GM19025 (cell line): ENCODE measurements around the gene HES7.
"Not testable (repeated sequence)": the region's sequence is repeated elsewhere in the genome, so short reads cannot be mapped to it uniquely, and the experiment has no call there.

Experiments used
- ATAC-seq: cut with Tn5 transposase; IDR thresholded peaks from one replicate; pipeline ENCODE4 v1.9.1; 2021; ENCODE audit warnings: mild to moderate bottlenecking, low read depth, moderate library complexity; ENCODE audit not compliant: unreplicated experiment

HES7 gene

DNA sequence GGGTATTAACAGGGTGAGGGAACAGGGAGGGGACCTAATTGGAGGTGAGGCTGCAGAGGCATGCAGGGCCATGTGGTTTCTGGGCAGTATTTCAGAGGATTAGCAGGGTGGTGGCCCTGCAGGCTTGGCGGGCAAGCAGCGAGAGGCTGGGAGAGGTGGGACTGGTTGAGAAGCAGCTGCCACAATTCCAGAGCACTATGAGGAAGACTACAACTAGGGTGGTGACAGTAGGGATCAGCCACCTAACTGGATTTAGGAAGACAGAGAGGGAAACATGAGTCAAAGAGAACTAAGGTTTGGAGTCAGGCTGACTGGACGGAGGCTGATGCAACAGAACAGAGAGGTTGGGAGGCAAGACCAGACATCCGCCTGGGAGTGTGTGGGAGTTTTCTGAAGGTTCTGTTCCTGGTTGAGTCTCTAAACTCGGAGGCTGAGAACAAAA, 17.9 kb downstream of the HES7 start:
- ATAC-seq = no peak

DNA sequence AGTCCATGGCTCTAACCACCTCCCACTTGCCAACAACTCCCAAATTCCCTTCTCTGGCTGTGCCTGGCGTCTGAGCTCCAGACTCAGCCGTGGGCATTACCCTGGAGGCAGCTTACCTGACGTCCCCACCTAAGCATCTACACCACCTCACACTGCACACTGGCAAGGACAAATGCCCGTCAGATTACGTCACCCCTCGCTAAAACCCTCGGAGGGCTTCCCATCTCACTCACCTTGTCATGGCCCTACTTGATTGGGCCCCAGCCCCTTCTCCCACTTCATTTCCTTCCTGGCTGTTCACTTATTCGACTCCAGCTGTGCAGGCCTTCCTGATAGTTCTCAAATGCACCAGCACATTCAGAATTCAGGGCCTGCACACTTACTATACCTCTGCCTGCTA, 19.0 kb downstream of the HES7 start:
- no peak for ATAC-seq

DNA sequence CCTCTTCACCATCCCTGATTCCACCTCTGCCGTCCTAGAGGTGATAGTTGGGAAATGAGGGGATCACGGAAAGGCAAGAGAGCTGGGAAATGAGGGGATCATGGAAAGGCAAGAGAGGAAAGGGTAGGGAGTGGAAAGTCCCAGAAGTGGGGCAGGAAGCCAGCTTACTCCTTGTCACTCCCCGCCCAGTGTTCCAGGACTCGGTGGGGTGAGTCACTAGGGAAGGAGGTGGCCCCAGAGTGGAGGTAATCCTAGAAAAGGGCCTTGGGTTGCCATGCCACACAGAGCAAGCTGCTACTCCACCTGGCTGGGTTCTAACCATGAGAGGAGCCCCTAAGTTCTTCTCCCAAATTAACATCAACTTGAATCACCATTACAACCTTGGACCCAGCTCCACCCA, 20.4 kb downstream of the HES7 start:
- no peak for ATAC-seq

DNA sequence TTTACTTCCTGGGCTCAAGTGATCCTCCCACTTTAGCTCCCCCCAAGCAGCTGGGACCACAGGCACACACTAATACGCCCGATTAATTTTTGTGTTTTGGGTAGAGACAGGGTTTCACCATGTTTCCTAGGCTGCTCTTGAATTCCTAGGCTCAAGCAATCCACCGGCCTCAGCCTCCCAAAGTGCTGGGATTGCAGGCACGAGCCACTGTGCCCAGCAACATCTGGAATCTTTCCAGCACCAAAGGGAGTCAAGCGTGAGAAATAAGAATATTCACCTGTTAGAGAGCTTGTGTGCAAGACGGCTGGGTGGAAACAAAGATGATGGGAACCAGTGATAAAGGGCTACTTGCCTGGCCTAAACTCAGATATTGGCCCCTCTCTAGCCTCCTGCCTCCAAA, 22.2 kb downstream of the HES7 start:
- ATAC-seq = no peak

DNA sequence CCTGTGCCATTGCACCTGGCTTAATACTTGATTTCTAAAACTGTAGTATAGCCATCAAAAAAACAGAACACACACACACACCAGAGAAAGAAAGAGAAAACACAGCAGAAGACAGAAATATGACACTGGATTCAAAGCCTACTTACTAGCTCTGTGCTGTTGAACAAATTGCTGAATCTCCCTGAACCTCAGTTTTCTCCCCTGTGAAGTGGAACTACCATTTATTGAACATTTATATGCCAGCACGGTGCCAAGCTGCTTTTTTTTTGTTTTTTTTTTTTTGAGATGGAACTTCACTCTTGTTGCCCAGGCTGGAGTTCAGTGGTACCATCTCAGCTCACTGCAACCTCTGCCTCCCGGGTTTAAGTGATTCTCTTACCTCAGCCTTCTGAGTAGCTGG, 23.1 kb downstream of the HES7 start:
- no peak for ATAC-seq

DNA sequence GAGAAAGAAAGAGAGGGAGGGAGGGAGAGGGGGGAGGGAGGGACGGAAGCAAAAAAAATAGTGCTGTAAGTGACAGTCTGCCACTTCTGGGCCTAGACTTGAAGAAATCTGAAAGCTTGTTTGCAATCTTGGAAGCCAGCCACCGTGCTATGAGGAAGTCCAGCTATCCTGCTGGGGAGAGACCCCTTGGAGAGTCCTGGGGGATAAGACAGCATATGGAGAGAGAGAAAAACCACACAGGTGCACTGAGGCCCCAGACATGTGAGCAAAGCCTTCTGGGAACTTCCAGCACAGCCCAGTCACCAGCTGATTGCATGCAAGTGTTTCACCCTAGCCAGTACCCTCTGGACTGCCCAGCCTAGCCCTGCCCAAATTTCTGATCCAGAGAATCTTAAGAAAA, 23.8 kb downstream of the HES7 start:
- no peak for ATAC-seq

DNA sequence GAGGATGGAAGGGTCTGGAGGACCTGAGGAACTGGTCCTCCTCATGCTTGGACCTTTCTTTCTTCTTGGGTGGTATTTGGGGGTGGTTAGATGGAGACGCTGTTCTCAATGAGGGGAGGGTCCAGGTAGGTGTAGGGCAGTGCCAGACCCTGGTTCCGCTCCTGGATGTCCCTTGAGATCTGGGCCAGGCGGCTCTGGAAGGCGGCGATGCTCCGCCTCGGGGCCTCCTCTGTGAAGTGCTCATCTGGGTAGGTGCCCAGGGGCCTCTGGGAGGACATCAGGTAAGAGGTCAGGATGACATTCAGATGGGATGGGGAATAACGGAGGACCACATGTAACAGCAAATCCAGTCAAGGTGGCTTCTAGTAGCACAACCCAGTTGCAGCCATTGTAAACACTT, 27.4 kb downstream of the HES7 start:
- ATAC-seq = no peak

DNA sequence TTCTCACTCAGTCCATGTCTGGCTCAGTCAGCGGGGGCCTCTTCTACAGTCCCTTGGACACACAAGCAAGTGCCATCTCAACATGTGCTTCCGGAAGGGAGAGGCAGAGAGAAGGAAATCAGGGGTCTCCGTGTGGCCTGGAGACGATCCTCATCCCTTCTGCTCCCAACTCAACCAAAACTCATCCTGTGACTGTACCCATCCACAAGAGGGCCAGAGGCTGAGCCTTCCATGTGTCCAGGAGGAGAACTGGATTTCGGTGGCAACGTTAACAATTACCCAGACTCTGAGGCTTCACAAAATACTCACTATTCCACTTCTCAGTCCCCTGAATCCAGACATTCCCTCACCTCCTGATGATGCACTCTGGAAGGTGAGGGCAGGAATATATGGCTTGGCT, 28.5 kb downstream of the HES7 start:
- ATAC-seq = no peak

DNA sequence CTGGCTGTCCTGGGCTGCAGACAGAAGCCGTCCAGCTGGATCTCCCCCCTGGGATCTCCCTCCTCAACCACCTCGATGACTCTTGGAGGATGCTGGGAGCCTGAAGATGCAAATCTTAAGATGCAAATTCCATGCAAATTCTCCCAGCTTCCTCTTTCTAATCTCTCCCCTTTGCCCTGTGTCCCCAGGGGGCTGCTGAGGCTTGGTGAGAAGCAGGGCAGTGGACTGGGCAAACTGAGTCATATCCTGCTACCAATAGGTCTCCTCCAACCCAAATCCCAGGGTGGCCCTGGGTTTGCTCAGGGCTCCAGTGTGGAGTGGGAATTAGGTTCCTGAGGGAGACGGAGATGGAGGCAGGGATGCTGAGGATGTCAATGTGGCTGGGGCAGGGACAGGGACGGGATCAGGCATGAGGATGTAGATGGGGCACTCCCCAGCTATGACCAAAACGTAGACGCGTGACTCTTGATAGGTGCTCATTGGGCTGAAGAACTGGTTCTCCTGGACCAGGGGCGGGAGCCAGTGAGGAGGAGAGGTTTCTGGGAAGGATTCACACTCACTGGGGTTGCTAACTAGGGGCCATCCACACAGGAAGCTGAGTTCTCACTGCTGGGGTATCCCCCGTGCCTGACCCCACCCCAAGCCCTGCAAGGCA, 32.7 kb downstream of the HES7 start:
- ATAC-seq = no peak

DNA sequence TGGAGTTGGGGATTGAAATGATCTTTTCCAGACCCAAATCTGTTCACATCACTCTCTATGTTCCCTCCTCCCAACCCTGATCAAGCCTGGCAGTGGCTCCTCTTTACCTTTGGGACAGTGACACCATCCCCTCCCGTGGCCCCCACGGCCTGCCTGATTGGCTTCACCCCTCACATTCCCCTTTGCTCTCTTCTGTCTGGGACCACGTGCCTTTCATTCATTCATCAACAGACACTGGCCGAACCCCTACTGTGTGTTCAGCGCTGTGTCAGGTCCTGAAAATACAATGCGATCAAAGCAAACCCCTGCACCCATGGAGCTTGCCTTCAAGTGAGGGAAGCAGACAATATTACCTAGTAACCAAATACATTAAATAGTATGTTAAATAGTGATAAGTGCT, 34.2 kb downstream of the HES7 start:
- no peak for ATAC-seq

DNA sequence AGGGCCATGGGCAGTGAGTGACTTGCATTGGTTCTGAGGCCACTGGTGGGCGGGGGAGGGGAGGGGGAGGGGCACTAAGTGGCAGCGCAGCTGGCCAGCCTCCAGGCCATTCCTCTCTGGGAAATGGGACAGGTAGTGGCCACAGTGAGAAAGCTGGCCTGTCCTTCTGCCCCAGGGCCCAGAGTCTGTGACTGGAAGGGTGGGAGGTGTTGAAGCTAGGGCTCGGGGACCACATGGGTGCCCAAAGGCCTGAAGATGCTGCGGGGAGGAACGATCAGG, 36.0 kb downstream of the HES7 start:
- no peak for ATAC-seq

DNA sequence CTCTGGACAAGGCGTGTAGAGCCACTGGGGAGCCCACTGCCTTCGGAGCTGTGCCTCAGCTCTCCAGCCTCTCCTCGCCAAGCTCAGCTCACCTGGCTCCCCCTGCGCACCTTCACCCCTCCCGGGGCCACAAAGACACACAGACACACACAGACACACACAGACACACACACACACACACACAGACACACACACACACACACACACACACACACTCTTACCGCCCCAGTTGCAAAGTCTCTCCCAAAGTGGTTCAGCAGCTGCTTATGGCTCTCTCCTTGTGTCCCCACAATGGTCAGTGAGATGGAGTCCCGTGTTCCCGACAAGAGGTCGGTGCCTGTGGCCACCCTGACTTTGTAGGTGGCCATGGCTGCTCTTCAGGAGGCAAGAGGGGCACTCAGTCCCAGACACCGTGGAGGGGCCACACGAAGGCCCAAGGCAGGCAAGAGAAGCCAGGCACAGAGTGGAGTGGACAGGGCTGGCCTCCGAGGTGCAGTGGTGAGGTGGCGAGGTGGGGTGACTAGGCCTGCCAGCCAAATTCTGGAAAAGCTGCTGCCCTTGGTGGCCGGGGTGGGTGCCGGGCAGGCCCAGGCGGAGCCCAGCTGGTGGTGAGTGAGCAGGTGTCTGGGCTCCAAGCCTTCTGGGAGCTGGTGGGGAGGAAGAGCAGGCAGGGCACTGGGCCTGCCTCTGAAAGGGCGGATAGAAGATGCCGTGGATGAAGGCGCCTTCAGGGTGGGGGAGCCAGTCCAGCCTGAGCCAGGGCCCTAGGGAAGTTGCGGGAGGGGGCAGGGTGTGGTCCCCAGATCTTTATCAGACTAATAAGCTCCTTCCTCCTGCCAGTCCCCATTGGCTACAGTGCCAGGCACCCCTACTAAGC, 36.6 kb downstream of the HES7 start, which contains the start of gene ALOX12B:
Gene ALOX12B (minus strand): TSS at position 642 of the 877 bp plus-strand sequence. CDS start 274 bp downstream, at position 368.
- no peak for ATAC-seq

DNA sequence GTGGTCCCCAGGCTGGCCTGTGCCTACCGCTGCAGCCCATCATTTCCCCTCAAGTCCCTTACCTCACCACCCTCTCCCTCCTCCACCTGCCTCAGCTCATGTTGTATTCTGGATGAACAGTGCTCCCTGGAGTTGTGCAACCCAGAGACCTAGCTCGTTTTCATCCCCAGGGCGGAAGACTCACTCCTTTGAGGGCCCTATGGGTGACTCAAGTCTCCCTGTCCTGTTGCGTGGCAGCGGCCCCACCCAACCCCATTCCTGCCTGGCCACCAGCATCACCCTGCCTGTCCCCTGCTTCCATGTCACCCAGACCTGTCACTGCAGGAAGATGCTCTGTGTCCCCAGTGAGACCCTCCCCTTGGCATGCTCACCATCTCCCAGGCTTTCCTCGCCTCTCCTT, 39.7 kb downstream of the HES7 start:
- ATAC-seq = no peak

DNA sequence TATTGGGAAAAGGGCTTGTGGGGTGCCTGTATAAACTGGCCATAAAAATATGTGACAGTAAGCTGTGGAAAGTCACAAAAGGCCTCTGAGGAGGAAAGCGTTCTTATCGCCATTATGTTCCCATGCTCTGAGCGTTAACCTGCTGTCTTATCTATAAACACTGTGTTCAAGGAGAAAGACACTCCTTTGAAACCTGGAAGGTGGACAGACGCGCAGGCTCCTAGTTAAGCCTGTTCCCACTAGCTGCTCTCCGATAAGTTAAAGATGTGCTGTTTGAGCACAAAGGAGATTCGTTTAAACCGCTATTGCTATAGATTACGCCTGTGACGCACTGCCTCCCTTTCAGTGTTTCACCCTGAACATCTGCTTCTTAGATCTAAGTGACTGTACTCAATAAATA, 41.6 kb downstream of the HES7 start:
- no peak for ATAC-seq

DNA sequence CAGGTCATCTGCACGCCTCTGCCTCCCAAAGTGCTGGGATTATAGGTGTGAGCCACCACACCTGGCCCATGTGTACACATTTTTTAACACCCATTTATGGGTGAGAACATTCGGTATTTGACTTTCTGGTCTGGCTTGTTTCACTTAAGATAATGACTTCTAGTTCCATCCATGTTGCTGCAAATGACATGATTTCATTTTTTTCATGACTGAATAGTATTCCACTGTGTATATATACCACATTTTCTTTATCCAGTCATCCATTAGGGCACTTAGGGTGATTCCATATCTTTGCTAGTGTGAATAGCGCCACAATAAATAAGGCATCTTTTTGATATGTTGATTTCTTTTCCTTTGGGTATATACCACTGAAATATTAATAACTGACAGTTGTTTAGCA, 42.0 kb downstream of the HES7 start:
- no peak for ATAC-seq

DNA sequence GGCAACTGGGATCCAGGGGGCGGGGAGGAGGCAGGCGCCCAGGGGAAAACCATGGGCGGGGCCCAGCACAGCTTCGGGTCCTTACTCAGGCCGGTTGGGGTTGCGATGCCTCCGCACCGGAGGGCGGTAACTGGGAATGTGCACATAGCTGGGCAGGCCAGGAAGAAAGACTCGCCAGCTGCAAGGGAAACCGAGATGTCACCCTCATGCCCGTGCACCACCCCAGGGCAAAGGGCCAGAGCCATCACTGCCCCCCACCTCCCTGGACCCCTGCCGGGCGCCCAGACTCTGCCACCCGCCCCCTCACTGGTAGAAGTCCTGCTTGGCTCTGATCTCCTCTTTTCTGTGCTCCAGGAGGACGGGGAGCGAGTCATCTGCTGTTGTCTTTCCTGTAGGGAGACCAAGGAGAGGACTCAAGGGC, 43.1 kb downstream of the HES7 start:
- no peak for ATAC-seq

DNA sequence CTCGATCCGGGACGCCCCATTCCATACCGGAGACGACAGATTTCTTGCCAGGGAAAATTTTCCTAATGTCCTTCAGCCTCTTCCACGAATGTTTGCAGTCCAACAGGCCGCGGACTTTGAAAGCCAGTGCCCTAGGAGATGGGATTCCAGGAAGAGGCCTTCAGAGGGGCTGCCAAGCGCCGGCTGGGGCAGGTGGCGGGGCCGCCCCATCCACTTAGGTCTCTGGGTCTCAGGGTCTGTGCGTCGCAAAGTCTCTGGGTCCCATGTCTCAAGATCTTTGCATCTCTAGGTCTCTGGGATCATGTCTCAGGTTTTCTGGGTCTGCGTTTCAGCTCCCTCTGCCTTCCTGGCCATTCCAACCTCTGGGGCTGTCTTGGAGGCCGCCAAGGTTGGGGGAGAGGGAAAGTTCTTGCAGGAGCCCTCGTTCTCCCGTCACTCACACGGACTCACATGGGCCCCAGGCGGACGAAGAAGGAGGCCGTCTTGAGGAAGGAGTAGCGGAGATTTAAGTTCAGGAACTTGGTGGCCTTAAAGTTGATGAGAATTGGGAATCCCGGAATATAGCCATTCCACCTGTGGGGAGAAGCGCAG, 43.6 kb downstream of the HES7 start:
- ATAC-seq = no peak

DNA sequence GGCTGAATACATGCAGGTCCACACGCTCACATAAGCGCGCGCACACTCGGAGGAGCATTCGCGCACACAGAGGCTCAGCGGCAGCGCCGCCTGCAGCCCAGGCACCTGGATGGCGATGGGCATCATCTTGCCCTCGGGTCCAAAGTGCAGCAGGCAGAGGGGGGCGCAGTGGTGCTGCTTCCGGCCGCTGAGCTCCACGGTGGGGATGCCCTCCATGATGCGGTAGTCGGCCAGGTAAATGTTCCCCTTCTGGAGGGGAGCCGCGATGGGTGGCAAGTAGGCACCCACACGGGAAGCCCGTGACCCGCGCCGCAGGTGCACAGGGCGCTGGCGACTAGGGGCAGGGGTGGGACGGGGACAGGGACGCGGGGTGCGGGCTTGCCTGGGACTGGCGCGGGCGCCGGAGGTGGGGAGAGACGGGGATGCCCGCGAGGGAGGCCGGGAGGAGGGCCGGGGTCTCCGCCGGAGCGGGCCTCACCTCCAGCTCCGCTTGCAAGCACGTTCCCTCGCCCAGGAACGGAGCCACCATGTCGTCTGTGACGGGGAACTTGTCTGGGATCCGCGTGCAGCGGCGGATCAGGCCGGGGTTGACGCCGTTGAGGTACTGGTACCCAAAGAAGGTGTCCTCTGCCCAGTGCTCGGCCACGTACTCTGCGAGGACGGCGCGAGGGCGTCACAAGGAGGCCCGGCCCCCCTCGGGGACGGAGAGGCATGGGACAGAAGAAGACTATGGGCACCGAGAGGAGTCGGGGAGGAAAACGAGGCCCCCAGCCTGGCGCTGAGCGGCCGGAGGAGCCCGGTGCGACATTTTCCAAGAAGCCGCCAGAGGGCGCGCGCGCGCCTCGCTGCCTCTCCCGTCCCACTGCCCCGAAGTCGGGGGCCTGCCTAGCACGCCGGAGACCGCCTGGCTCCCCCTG, 44.4 kb downstream of the HES7 start:
- no peak for ATAC-seq

DNA sequence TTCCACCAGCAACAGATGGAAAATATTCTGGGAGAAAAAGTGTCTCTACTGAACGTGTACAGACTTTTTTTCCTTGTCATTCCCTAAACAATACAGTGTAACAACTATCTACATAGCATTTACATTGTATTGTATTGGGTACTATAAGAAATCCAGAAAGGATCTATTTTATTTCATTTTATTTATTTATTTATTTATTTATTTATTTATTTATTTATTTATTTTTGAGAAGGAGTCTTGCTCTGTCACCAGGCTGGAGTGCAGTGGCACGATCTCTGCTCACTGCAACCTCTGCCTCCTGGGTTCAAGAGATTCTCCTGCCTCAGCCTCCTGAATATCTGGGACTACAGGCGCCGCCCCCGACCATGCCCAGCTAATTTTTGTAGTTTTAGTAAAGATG, 46.0 kb downstream of the HES7 start:
- not testable (repeated sequence) for ATAC-seq

DNA sequence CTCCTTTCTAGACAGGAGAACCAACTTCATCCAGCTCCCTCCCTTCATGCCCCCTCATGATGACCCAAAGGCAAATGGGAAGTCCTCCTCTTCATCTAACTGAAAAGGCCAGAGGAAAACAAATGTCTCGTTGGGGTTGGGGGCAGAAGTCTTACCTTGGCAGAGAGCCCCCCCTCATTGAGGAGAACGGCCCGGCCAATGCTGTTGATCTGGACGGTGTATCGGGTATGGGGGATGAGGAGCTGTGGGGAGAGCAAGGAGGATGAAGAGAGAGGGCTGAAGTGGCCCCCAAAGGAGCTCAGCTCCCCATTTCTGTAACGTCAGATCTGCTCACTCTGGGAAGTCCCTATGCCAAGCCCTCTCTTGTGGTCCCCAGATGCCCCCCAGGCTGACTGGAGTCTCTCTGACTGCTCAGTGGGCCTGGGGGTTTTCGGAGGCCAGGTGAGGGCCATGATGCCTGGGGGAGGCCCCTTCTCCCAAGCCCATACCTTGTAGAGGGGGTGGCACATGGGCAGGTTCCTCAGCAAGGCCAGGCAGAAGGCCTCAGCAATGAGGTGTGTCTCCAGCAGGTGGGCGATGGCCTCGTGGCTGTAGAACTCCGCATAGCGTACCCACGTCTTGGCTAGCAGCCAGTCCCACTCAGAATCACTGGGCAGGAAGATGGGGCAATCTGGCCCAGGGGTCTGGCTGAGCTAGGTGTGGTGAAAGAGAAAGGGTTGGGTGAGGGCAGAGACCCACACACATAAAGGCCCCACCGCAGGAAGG, 47.2 kb downstream of the HES7 start:
- ATAC-seq = no peak
